Anterior cingulate cortex (tissue), 58 donors: Measurements from ENCODE around the gene RIN3.

Experiments
- DNase-seq, 58 donors: peaks; one replicate each; lab custom pipeline; 2025; lab: John Stamatoyannopoulos, UW

The RIN3 gene

GRCh38 chr14:92567173-92567725 is 53.7 kb downstream of the RIN3 start:
- DNase-seq = no peak

GRCh38 chr14:92568621-92569479 is 55.3 kb downstream of the RIN3 start:
- DNase-seq = no peak

- DNase-seq = no peak
Observed at GRCh38 chr14:92570674-92571262, 57.2 kb downstream of the RIN3 start.

GRCh38 chr14:92572050-92572449 is 58.5 kb downstream of the RIN3 start:
- no peak for DNase-seq

GRCh38 chr14:92573761-92574498 is 60.3 kb downstream of the RIN3 start:
- no peak for DNase-seq

GRCh38 chr14:92575061-92575747 is 61.6 kb downstream of the RIN3 start:
- DNase-seq = no peak

GRCh38 chr14:92575748-92576303 is 62.2 kb downstream of the RIN3 start:
- DNase-seq = no peak

- DNase-seq = no peak
Observed at GRCh38 chr14:92577321-92577742, 63.8 kb downstream of the RIN3 start.

- DNase-seq = no peak
Observed at GRCh38 chr14:92578511-92578910, 64.9 kb downstream of the RIN3 start.

GRCh38 chr14:92579244-92579936 is 65.8 kb downstream of the RIN3 start:
- no peak for DNase-seq

GRCh38 chr14:92581206-92581605 is 67.6 kb downstream of the RIN3 start:
- DNase-seq = no peak

GRCh38 chr14:92581966-92582566 is 68.5 kb downstream of the RIN3 start:
- DNase-seq = no peak

GRCh38 chr14:92582706-92583452 is 69.3 kb downstream of the RIN3 start:
- DNase-seq = no peak

GRCh38 chr14:92584220-92584619 is 70.6 kb downstream of the RIN3 start:
- no peak for DNase-seq

- DNase-seq = no peak
Observed at GRCh38 chr14:92584816-92585215, 71.2 kb downstream of the RIN3 start.

GRCh38 chr14:92585981-92586937 is 72.7 kb downstream of the RIN3 start:
- DNase-seq = no peak
